ENCODE data around the gene RSBN1. TPM values are rescaled to one million over a fixed set of nuclear protein-coding genes. Genes with fewer than 3 reads are reported as not detected.

RSBN1 gene
- total and polyA plus RNA-seq, 7 donors = 5.4 to 33.9 (median 15.5) TPM

- Histone ChIP-seq H3K27me3 (no peaks in the 10 kb centered on the region), H3K4me1 (peaks cover 0 to 51% (median 33%) of the 10 kb centered on the region in 4 donors), H3K4me3 (no peak overlapping the region), H3K36me3 (peaks cover 0 to 36% (median 5%) of the 10 kb centered on the region in 4 donors), H3K9me3 (no peaks in the 10 kb centered on the region), H3K27ac (no peak overlapping the region)
- no peak for DNase-seq
- intact Hi-C loops (cut with DNase I) = no loop called here
- 88 to 93% methylated on average over 4 of the region's 4 CpGs for WGBS, 2 donors
- TF ChIP-seq CTCF (IDR thresholded peaks at IDR 0.05) = no peak
- TF ChIP-seq POLR2AphosphoS5 (IDR thresholded peaks at IDR 0.05) = no peak
- no peak for TF ChIP-seq POLR2A (IDR thresholded peaks at IDR 0.05)
- TF ChIP-seq EP300 (IDR thresholded peaks at IDR 0.05) = no peak
Observed at GRCh38 chr1:113797472-113797871, 14.8 kb downstream of the RSBN1 start.

- peaks cover 0 to 36% (median 16%) of the 10 kb centered on the region in 4 donors for H3K4me1 ChIP-seq
- H3K9me3 ChIP-seq = no peaks in the 10 kb centered on the region
- intact Hi-C loops (cut with DNase I) = no loop called here
- H3K27ac ChIP-seq = no peak overlapping the region
- DNase-seq = no peak
- TF ChIP-seq POLR2AphosphoS5 (IDR thresholded peaks at IDR 0.05) (no peak), CTCF (IDR thresholded peaks at IDR 0.05) (no peak), EP300 (IDR thresholded peaks at IDR 0.05) (no peak), POLR2A (IDR thresholded peaks at IDR 0.05) (no peak)
- H3K4me3 ChIP-seq = no peak overlapping the region
- 58 to 81% methylated on average over 9 of the region's 9 CpGs for WGBS, 2 donors
- peaks cover 0 to 36% (median 5%) of the 10 kb centered on the region in 4 donors for H3K36me3 ChIP-seq
- H3K27me3 ChIP-seq = no peaks in the 10 kb centered on the region
Observed at GRCh38 chr1:113793878-113794834, 18.1 kb downstream of the RSBN1 start.

- Histone ChIP-seq H3K27me3 (no peaks in the 10 kb centered on the region), H3K36me3 (peaks cover 0 to 36% (median 5%) of the 10 kb centered on the region in 4 donors), H3K9me3 (no peaks in the 10 kb centered on the region), H3K4me1 (peaks cover 0 to 36% (median 18%) of the 10 kb centered on the region in 4 donors), H3K4me3 (no peak overlapping the region), H3K27ac (no peak overlapping the region)
- DNase-seq = no peak
- TF ChIP-seq POLR2AphosphoS5 (IDR thresholded peaks at IDR 0.05) (no peak), EP300 (IDR thresholded peaks at IDR 0.05) (no peak), CTCF (IDR thresholded peaks at IDR 0.05) (no peak), POLR2A (IDR thresholded peaks at IDR 0.05) (no peak)
- intact Hi-C loops (cut with DNase I) = no loop called here
- WGBS, 2 donors = 93 to 97% methylated on average over 1 of the region's 1 CpG
Observed at GRCh38 chr1:113792986-113793385, 19.3 kb downstream of the RSBN1 start.

GRCh38 chr1:113792471-113792870 lies 19.8 kb downstream of the RSBN1 start:
- peaks cover 0 to 35% (median 18%) of the 10 kb centered on the region in 4 donors for H3K4me1 ChIP-seq
- intact Hi-C loops (cut with DNase I) = no loop called here
- H3K27ac ChIP-seq = no peak overlapping the region
- no peak for TF ChIP-seq EP300 (IDR thresholded peaks at IDR 0.05)
- no peak for TF ChIP-seq POLR2AphosphoS5 (IDR thresholded peaks at IDR 0.05)
- no peak for TF ChIP-seq CTCF (IDR thresholded peaks at IDR 0.05)
- no peak for TF ChIP-seq POLR2A (IDR thresholded peaks at IDR 0.05)
- WGBS, 2 donors = 65 to 70% methylated on average over 5 of the region's 5 CpGs
- no peaks in the 10 kb centered on the region for H3K27me3 ChIP-seq
- no peak for DNase-seq
- H3K36me3 ChIP-seq = peaks cover 0 to 31% (median 4%) of the 10 kb centered on the region in 4 donors
- H3K4me3 ChIP-seq = no peak overlapping the region
- no peaks in the 10 kb centered on the region for H3K9me3 ChIP-seq
